GM21576 (cell line): ENCODE results near the gene LRP8.

Source experiments
- ATAC-seq: cut with Tn5 transposase; IDR thresholded peaks from one replicate; pipeline ENCODE4 v1.9.1; 2021; ENCODE audit warnings: mild to moderate bottlenecking, moderate library complexity; ENCODE audit not compliant: unreplicated experiment

The LRP8 gene

DNA sequence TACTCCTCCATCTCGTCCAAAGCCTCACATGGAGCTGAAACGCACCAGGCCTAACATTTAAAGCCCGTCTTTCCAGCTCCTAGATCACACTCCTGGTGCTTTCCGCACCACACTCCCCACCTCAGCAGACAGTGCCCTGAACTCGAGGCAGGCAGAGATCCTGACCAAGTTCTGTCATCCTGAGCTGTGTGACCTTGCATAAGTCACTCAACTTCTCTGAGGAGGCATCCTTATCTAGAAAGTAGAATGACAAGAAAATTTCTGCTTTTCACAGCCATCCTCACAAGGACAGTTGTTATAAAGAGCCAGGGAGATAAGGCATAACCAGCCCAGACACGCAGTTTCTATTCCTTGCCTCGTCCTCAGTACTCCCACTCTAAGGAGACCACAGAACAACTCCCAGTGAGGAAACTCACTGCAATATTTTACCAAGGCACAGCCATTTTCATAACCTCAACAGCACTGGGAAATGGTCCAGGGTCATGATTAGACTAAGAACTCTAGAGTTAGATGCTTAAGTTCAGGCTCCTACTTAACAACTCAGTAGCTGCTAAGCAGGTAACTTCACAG is 3.1 kb downstream of the LRP8 start:
- no peak for ATAC-seq

DNA sequence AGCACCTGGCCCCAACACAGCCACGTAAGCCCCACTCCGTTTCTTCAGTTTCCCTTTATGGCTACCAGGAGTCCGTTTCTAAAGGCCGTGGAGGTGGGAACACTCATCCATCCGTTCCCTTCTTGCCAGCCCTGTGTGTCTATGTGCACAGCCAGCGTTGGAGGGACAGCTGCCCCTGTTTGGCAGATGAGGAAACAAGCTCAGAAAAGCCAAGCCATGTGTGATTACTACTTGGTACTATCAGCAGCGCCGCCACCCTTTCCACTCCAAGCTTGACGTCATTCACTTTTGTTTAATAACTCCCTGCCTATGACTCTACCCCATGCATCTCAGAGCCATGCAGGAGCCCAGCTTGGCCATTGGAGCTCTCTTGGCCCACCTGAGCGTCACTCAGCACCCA is 3.5 kb downstream of the LRP8 start:
- no peak for ATAC-seq

DNA sequence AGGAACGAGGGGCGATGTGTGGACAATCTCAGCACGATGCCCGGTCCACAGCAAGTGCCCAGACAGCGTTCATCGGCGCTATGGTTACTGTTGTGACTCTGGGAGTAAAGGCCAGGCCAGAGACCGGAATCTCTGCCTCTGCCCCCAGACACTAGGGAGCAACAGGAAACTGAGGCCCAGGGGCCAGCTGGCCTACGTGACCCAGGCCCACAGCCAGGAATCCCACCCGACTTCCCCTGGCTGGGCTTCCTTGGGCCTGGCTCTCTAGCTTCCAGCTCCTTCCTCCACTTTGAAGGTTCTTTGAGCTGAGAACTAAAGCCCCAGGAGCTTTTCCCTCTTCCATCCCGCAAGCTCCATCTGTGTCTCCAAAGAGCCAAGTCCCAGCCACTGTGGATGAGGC is 4.6 kb downstream of the LRP8 start:
- no peak for ATAC-seq

DNA sequence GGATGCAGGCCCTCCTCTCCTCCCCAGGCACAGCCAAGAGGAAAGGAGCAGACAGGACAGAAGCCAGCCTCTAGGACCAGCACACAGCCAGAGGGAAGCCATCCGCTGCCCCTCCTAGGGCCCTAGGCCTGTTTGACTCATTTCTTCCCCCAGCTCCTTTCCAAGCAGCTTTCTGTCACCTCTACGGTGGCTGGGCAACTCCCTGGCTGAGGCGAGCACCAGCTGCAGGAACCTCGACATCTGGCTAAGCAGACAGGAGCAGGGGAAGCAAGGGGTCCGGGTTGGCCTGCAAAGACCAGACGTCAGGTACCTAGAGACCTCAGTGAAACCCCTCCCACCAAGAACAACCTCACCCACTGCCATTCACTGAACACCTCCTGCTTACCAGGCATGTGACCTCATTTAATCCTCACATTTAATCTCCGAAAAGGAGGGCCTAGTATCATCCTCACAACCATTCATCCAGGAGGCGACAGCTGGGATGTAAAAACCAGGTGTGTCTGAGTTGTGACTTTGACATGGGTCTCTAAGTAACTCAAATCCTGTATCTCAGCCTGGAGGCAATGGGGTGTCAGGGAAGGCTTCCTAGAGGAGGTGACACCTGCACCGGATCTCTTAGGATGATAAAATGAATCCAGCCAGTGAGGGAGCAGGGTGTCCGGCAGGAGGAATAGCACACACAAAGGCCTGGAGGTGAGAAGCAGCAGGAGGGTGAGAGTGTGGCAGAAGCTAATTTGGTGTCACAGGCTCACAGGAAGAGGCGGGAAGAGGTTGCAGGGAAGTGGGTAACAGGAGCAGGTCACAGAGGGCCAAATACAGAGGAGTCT is 5.9 kb downstream of the LRP8 start:
- ATAC-seq = no peak

DNA sequence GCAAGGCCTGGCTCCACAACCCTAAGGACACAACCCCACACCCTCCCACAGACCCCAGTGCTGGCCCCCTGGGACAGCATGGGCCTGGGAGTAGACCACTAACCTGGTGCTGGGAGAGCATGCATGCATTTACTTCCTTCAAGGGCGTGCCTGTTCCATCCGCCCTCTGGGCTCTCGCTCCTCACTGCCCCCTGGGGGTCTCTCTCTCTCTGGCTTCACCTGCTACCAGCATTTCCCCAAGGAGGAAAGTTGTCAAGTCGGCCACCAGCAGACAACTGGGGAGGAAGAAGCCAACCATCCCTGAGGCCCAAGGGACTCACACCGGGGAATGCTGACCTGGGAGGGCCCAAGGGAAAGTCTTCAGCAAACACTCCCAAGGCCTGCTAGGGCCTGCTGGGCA is 6.5 kb downstream of the LRP8 start:
- no peak for ATAC-seq

DNA sequence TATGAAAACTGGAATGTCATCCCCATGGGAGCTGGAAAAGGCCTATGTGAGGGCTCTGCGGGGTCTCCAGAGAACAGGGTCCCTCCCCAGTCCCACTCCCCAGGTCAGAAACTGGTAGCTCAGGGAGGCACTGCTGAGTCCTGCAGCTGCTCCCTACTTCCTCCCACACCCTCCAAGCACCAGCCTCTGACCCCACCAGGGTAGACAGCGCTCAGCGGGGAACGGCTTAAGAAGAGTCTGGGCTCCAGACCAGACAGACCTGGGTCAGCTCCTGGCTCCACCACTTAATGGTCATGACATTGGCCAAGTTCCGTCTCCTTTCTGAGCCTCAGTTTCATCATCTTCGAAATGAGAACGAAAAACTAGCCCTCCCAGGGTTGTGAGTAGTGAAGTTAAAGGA is 7.2 kb downstream of the LRP8 start:
- no peak for ATAC-seq

DNA sequence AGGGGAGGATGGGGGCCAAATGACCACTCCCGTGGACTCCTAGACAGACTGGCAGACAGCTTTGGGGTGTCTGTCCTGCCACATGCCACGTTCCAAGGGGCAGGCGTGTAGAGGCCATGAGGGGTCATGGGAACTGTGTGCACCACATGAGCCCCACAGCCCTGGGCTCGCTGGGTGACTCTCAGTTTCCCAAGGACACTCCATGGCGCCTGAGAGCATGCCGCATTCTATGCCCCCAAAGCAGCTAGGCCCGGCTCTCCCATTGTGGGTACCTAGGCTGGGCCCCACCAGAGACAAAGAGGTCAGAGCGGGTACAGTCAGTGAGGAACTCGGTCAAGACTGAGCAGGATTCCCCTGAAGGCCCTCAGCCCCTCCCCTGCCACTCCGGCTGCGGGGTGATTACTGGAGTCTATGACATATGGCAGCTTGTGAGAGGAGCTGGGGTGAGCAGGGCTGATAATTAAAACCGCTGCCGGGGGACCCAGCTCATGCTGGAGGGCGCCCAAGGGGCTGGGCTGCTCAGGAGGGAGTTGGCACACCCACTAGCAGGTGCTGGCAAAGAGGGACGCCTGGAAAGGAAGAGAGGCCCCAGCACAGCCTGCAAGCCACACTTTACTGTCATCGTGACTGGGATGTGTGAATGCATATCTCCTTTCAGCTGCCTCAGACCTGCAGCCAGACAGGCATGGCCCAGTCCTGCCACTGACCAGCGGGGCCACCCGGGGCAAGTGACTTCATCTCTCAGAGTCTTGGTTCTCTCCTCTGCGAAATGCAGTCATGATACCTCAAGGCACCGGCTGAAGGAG is 8.4 kb downstream of the LRP8 start:
- ATAC-seq = no peak

DNA sequence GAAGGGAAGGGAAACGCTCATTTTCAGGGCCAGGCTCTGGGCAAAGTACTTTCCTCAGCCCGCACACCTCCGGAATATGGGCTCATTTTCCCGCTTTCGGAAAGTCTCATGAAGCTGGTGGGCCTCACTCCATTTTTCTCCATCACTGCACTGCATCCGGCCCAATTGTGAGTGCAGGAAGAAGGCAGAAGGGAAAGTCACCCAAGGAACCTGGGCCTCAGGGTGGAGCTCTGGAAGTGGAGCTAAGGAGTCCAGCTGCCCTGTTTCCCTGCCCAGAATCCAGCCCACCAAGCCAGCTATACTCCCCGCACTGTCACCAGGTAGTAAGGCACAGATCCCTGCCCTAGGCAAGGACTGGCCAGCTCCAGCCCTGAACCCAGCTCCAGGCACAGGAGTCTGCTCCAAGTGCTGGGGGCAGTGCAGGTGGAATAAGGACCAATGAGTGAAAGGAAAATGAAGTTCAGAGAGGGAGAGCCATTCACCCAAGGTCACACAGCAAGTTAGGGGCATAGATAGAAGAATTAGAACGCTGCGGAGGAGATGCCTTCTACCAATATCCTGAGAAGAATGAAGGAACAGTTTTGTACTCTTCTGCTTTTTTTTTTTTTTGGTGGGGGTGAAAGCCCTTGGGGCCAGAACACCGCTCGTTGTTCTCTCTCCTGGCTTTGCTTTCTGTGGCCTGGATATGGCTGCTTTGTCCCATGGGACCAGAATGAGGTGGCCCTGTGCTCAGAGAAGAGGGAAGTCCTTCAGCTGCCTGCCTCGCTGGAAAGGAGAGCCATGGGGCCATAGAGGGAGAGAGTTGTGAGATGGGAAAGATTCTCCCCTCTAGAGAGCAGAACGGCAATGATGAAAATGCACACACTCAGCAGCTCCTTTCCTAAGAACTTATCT is 10.0 kb downstream of the LRP8 start:
- ATAC-seq = no peak

DNA sequence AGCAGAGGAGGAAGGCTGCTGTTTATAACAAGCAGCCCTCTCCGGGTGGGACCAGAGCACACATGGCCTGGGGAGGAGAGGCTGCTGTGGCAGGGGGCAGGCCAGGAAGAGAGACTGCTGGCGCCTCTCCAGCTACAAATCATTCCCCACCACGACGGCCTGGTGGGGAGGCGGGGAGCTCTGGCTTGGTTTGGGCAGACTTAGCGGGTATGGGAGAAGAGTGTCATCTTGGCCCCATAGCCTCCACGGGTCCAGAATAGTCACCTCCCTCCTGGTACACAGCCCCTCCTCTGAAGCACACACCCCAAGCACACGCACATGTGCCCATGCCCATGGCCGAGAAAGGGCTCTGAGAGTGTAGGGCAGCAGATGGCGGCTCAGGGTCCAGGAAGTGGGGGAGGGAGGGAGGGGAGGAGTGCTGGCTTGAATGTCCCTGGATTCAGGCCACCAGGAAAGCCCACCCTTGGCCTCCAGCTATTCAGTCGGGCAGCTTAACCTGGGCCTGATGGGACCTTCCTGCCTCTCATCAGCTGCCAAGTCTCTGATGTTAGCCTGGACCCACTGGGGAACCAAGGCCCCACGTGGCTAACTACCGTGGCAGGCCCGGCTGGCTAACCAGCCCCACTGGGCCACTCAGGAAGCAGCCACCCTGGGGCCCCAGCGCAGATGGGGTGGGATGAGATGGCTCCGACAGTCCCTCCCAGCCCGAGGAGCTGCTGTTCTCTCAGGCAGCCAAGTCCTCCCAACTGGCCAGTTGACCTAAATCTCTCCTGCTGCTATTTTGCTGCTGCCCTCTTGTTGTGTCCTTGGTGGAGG is 10.9 kb downstream of the LRP8 start:
- no peak for ATAC-seq

DNA sequence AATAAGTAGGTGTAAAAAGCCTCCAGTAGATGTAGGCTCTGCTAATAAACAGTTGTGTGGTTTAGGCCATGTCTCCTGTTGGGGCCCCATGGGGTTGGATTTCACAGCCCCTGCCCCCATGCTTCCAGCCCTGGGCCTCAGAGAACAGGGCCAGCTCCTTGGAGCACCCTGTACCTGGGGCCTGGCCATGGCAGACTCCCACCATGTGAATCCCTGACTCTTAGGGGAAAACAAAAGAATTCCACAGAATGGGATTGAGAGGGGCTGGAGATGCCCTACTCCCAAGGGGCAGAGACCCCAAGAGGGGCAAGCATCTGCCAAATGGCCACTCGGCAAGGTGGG is 11.5 kb downstream of the LRP8 start:
- ATAC-seq = no peak

DNA sequence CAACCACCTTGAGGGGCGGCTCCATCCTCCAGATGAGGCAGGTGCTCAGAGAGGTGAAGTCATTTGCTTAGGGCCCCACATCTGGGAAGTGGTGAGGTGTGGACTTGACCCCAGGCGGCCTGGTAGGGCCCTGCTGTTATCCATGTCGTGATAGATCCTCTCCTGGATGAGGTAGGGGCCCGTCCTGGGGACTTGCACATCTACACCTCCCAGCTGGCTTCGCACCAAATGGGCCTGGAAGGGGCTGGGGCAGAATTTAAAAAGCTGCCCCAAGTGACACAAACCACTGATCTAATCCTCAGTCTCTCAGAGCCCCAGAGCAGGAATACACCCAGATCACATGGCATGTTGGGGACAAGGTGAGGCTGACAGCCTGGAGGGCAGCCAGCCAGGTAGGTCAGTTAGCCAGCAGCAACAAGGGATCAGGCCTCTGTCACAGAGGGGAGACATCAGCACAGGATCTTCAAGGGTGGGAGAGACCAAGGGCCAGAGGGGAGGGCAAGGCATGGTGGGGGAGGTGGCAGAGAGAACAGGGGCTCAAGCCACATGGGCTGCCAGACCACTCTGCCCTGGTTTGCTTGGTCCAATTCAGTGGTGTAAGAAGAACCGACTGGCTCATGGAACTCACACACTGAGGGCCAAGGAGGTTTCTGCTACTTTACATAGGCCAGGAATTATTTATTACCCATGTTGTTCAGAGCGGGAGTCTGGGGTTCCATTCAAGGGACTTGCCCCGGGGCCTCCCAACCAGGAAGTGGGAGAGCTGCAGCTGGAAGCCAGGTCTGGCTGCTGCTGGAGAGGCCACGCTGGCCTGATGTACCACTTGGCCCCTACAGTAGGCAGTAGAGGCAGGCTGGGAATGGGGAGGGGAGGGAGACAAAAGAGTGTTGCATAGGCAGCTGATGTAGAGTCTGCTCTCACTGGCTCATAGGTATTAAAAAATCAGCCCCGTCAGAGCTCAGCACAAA is 12.1 kb downstream of the LRP8 start:
- no peak for ATAC-seq

DNA sequence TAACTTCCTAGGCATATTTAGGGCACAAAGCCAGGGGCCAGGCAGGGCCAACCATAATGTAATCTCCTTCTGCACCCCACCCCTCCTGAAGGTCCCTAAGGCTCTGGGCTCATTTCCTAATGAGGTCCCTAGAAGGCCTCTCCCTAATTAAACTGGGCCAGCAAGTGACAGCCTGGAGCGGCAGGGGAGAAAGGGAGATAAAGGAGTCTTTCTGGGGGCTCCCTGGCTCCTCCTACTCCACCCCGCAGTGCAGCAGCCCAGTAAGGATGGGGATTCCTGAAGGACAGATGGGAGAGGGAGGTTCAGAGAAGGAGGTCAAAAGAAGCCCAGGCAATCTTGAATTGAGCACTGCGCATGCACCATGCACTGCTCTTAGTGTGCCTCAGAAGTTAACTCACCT is 12.8 kb downstream of the LRP8 start:
- no peak for ATAC-seq

DNA sequence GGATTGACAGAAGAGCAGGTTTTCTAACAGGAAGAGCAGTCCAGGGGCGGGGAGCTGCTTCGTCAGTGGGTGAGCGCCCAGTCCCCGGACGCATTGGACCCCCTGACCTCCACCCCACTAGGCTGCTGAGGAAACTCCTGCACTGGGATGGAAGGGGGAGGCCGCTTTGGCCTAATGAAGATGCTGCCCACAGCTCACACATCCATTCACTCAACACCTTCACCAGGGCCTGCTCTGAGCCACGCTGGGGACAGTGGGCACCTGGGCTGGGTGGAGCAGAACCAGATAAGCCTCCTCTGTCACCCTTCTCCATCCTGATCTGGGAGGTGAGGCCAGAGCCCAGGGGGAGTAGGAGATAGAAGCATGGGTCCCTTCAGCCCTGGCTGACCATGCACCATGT is 13.3 kb downstream of the LRP8 start:
- no peak for ATAC-seq

DNA sequence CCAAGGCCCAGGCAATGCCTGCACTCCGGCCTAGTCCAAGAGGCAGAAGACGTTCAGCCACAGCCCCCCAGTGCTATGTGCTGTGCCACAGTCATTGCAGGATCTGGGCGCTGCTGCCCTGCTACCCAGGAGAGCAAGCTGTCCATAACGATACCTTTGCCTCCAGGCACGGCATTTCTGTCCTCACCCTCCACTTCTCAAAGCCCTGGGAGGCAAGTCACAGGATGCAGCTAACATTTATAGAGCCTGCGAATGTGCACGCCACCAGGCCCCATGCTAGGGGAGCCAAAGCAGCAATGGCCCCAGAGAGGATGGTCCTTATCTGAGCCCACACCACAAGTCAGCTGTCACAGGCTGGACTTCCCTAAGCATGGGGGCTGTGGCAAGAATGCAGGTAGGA is 13.8 kb downstream of the LRP8 start:
- ATAC-seq = no peak

DNA sequence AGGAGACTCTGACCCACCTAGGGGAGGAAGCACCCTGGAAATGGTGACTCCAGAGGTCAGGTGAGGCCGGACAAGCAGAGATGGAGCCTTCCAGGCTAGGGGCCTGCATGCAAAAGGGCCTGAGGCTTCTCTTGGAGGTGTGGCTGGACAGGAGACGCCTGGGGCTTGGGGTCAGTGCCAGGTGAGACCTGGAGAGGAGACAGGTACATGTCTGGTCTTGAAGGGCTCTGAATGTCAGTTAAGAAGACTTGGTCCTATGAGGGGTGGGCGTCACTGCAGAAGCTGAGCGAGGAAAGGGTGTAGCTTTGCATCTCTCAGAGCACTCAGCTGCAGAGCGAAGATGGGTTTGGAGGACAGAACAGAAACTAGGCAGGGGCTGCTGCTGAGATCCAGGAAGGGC is 14.3 kb downstream of the LRP8 start:
- no peak for ATAC-seq

DNA sequence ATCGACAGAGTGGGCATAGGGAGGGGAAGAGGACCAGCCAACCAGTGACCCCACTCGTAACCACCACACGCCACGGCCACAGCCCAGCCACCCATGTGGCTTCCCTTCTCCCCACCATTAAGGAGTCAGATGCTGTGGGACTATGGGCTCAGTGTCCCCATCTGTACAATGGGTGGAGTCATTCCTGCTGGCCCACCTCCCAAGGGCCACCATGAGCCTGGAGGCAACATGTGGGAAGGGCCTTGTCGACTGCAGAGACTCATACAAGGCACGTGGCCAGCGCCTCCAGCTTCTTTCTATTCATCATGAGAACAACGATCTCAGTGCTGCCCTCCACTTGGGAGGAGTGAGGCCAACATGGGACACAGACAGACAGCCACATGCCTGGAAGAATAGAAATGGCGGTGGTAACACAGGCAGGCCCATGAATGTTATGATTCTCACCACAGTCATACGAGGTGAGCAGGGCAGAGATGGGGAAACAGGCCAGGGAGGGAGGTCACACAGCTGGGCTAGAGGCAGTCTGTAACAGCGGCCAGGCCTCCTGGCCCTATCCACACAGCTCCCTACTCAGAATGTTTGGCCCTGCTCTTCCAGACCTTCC is 16.1 kb downstream of the LRP8 start:
- ATAC-seq = no peak

DNA sequence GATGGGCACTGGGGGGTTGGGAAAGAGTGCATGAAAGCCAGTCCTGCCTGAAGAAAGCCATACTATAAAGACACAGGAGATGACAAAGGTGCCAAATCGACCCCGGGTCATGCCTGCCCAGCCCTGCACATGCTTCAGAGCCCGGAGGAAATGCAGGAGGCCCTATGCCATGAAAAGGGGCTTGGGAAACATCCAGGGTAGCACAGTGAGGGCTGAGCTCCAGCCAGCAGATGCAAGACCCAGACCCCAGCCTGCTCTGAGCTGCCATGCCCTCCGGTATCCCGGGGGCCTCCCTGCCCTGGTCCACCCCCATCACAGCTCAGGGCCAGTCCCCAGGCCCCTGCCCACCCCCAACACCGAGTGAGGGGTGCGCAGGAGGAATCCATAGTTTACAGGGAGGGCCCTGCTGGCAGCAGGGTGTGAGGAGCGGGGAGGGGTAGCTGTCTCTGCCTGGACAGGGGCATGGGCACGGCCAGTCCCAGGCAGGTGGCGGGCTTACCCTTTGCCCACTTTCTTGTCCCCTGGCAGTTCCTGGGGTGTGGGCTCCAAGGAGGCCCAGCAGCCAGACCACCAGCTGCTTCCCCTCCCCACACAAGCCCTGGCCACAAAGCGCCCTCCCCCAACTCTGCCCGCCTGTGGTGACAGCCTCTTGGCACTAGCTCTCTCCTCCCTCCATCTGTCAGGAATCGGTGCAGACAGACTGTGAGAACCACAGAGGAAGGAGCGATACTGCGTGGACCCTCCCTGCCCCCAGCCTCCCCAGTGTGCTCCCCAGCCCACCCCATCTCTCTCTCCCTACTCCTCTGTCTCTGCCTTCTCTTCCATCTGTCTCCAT is 16.8 kb downstream of the LRP8 start:
- ATAC-seq = no peak

DNA sequence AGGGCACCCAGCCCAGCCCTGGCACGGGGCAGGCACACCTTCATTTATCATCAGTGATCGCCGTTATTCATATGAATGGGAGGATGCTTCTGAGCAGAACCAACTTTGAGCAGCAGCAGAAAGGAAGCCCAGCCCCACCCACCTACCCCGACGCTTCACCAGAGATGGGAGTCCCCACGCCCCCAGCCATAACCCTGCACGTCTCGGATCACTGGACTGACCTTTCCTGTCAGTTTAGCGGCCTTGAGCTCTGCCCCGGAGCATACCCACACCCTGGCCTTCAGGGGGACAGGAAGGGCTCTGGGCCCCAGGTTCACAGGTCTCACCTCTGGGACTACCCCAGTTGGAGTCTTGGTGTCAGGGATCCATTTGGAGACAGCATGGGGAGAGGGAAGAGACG is 18.1 kb downstream of the LRP8 start:
- no peak for ATAC-seq
